HT1080 (cell line): ENCODE results near the gene ENPP7. TPM values are rescaled to one million over a fixed set of nuclear protein-coding genes. Genes with fewer than 3 reads are reported as not detected.

Experiments used
- DNase-seq: peaks from one replicate; pipeline ENCODE4 v3.0.0-alpha.2; 2015; ENCODE audit warnings: low read depth
- polyA plus RNA-seq, 2 experiments: library from polyadenylated mRNA; depleted of rRNA; stranded (reverse); fragments of >200 nt; gene quantifications; 2 replicates each; pipeline ENCODE4 v1.2.3, GENCODE V29; 2015
- total RNA-seq: library from RNA; depleted of rRNA; stranded (reverse); fragments of >200 nt; shearing (Covaris generic); gene quantifications from 2 replicates; pipeline ENCODE4 v1.2.3, GENCODE V29; 2014; rRNA removed

The ENPP7 gene, protein sequence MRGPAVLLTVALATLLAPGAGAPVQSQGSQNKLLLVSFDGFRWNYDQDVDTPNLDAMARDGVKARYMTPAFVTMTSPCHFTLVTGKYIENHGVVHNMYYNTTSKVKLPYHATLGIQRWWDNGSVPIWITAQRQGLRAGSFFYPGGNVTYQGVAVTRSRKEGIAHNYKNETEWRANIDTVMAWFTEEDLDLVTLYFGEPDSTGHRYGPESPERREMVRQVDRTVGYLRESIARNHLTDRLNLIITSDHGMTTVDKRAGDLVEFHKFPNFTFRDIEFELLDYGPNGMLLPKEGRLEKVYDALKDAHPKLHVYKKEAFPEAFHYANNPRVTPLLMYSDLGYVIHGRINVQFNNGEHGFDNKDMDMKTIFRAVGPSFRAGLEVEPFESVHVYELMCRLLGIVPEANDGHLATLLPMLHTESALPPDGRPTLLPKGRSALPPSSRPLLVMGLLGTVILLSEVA
- not detected in 2 replicates for total RNA-seq
- polyA plus RNA-seq (2015; cell fraction: cytosol; rRNA removed) = not detected in 2 replicates
- not detected in 2 replicates for polyA plus RNA-seq (2015; cell fraction: nucleus; rRNA removed)

DNA sequence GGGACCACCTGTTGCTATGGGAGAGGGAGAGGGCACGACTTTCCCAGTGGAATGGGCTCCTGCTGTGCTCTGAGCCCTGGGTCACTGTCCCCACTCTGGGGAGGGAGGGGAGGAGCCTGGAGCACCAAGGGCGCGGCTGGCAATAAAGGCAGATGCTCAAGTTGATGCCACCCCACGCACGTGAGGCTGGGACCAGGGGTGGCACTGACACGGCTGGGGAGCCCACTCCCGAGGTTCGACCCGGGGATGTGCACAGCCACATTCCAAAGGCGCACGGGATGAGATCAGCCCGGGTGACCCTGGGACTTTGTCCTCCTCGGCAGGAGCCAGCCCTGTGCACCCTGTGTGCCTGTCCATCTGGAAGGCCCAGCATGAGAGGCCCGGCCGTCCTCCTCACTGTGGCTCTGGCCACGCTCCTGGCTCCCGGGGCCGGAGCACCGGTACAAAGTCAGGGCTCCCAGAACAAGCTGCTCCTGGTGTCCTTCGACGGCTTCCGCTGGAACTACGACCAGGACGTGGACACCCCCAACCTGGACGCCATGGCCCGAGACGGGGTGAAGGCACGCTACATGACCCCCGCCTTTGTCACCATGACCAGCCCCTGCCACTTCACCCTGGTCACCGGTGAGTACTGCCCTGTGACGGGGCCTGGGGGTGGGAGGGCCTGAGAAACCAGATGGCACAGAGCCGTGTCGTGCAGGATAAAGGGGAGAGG lies at the start of gene ENPP7:
Gene ENPP7, plus strand, starts transcription at position 175 of the 715 bp plus-strand sequence. Its CDS starts 197 bp downstream, at position 372.
- DNase-seq = no peak

DNA sequence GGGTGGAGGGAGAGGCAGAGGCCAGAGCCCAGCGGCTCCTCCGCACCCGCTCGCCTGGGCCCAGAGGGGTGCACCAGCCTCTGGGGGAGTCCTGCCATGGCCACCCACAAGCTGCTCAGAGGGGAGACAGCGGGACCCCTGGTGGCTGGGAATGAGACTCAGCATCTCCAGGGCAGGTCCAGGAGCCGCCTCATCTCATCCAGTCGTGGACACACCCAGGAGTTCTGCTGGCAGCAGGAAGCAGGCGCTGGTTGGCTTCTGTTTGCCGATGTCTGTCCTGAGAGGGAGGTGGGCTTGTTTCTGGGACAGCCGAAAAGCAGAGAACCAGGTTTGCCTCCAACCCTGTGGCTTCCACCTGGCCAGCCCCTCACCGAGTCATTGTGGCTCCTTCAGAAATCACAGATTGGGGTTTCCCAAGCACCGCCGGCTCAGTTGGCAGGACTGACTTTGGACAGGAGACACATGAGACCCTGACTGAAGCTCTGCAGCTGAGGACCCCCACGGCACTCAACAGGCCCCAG lies 49.6 kb upstream of the ENPP7 start:
- DNase-seq = no peak

DNA sequence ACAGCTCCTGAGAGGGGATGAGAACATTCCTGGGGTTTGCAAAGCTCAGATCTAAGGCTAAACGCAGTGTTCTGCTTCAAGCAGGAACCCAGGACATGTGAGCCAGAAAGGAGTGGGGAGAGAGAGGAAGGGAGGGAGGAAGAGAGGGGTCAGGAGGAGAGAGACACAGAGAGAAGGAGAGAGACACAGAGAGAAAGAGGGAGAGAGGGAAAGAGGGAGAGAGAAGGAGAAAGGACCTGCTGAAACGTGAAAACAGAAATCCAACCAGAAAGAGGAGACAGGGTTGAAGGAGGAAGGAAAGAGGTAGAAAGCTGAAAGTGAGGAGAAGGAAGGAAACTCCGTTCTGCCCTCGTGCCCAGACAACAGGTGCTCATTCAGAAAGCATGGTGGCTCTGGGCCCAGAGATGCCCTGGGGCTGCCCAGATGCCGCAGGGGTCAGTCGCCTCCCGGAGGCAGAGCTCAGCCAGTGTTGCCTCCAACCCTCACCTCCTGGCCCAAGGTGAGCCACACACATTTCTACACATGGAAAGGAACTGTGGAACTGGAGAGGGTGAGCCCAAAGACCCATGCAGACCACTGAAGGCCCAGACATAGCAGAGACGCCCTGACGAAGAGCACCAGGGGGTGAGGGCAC lies 49.0 kb upstream of the ENPP7 start:
- DNase-seq = no peak

DNA sequence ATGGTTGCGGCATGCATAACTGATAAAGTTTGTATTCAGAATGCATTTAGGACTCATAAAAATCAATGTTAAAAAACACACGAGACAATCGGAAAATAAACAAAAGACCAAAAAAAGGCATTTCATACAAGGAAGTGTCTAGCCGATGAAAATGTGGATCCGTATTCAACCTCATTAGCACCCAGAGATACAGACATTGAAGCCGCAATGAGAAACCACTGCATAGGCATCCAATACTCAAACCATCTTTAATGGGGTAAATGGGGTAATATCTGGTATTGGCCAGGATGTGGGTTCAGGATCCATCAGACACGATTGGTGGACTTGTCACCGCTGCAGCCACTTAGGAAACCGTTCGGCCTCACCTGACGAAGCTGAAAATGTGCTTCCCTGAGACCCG lies 47.4 kb upstream of the ENPP7 start:
- DNase-seq = no peak

DNA sequence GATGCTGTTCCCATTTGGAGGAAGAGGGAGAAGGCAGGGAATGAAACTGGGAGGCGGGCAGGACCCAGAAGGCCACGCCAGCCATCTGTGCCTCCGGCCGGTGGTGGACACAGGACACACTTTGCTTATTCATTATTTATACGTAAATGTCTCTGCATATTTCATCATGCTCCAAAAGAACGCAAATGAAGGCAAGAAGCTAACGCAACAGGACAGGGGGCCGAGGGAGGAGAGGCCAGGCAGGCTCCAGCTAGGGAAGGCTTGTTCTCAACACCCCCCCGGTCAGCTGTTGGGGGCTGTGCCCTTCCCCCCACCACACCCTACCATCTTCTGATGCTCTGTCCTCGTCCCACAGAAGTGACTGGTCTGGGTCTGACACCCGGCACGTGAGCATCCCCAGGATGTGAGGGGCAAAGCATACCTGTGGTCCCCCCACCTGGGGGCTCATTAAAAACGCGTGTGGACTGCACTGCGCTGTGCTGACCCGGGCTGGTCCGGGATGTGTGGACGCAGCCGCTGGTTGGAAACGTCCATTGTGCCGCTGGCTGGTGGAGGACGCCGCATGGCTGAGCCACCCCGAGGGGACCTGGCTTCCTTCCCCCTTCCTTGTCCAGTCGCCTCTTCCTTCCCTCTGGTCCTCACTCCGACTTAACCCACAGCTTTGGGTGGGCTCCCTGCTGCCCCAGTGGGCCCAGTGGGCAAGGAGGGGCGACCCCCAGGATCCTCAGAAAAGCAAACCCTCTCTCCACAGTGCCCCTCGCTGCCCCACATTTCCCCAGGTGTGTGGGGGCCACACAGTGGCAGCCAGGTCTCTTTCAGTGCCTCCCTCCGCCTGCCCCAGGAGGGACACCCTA lies 46.4 kb upstream of the ENPP7 start:
- DNase-seq = no peak

DNA sequence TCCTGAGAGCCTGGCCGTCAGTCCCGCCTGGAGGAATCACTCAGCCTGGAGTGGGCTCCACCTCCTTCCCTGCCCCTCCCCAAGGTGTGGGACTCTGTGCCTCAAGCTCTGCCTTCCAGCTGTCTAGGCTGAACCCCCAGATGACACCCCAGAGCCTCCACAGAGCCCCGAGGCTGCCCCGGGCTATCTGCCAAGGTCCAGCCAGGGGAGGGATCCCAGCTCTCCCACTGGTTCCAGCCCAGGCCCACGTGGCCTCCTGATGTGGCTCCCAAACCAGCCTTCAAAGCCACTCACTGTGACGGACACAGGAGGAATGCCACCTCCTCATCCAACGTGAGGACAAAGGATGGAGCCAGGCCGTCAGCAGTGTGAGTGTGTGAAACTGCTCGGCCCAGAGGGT lies 45.6 kb upstream of the ENPP7 start:
- DNase-seq = no peak

DNA sequence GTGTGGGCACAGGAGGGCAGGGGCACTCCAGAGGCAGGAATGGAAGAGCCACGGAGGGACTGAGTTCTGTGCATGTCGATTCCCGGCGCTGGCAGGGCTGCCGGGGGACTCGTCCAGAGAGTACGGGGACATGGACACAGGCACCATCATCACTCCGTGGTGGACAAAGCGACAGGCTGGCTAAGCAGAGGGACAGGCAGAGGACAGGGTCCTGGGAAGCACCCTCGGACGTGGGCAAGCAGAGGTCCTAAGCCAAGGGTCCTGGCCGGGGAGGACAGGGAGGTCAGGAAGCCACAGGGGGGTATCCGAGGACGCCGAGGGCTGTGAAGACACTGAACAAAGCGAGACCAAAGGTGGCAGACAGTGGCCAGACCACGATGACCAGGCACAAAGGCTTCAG lies 44.3 kb upstream of the ENPP7 start:
- DNase-seq = no peak

DNA sequence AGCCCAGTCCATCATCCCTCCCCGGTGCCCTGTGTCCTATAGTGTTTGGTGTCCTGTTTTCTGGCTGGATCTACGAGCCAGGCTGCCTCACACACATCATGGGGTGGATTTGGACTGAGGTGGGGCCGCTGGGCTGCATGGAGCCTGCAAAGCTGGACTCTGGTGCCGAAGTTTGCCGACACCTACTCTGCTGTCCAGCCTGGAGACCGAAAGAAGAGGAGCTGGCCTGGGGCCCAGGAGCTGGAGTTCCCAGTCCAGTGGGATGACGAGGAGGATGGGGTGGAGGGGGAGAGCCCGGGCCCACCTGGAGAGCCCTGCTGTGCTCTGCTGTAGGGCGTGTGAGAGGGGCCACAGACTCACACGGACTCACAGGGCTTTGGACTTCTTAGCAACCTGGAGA lies 40.3 kb upstream of the ENPP7 start:
- no peak for DNase-seq

DNA sequence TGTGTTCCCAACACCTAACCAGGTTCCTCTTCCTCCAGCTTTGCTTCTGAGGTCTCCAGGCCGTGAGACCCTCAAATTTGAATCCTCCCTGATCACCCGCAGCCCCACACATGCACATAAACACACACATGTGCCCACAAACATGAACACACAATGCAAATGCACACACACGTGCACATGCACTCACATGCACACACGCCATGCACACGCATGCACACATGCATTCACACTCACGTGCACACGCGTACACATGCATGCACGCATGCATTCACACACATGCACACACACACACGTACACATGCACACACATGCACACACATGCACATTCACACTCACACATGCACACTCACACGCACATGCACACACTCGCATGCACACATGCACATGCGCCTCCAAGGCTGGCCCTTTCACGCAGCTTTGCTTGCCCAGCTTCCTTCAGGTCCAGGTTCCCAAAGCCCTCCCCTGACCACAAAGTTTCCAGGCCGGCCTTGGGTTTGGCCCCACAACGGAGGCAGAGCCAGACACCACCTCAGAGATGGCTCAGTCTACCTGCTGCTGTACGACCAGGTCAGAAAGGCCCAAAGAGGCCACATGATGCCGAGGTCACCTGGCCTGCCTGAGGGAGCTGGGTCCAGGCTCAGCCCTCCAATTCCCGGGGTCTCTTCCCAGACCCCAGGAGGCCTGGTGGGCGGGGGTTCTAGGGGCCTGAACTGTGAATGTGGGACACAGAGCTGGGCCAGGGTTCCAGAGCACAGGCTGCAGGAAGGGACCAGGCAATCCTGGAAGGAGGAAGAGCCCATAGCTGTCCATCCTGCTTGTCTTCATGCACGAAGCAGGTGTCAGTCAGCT lies 39.5 kb upstream of the ENPP7 start:
- no peak for DNase-seq

DNA sequence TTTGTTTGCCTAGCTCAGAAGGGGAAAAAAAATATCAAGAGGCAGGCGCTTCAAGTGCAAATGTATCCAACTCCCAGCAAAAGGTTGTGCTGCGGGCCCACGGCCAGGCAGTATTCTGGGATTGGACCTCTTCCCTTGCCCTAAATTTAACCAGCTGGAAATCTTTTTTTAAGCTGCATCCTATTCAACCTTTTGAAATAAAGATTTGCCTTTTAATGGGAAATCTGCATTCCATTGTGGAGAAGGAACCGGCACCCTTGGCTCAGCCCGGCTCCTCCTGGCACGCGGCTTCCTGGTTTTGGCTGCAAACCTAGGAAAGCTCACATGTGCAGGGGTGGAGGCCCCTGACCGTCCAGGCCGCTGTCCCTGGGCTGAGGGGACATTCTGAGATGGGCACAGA lies 38.8 kb upstream of the ENPP7 start:
- no peak for DNase-seq

DNA sequence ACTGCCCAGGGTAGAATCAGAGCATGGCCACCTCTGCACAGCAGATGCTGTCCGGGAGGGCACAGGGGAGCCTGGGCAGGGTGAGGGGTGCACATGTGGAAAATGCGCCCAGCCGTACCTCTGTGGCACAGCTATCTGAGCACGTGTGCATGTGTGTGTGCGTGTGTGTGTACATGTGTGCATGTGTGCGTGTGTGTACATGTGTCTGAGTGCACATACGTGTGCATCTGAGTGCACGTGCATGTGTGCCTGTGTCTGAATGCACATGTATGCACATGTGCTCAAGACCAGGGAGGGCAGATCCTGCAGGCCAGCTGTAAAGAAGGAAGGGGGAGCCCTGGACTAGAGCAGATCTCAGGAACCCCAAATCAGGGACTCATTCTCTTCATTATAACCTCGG lies 37.3 kb upstream of the ENPP7 start:
- DNase-seq = no peak

DNA sequence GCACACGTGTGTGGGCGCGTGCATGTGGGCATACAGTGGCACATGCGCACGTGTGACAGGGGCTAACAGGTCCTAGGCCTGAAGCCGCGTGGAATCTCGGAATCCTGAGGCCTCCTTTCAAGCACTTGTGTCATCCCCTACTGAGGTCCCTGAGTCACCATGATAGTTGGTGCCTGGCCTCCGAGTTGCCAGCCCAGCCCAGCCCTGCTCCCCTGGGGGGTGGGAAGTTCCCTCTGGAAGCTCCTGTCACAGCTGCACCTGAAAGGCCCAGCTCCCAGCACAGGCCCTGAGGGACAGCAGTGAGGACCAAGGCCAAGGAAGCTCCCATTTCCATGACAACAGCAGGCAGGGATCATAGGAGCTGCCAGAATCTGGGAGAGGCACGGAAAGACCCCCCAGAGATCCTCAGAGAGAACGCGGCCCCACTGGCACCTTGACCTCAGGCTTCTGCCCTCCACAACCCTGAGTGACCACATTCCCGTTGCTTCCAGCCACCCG lies 35.4 kb upstream of the ENPP7 start:
- DNase-seq = no peak

DNA sequence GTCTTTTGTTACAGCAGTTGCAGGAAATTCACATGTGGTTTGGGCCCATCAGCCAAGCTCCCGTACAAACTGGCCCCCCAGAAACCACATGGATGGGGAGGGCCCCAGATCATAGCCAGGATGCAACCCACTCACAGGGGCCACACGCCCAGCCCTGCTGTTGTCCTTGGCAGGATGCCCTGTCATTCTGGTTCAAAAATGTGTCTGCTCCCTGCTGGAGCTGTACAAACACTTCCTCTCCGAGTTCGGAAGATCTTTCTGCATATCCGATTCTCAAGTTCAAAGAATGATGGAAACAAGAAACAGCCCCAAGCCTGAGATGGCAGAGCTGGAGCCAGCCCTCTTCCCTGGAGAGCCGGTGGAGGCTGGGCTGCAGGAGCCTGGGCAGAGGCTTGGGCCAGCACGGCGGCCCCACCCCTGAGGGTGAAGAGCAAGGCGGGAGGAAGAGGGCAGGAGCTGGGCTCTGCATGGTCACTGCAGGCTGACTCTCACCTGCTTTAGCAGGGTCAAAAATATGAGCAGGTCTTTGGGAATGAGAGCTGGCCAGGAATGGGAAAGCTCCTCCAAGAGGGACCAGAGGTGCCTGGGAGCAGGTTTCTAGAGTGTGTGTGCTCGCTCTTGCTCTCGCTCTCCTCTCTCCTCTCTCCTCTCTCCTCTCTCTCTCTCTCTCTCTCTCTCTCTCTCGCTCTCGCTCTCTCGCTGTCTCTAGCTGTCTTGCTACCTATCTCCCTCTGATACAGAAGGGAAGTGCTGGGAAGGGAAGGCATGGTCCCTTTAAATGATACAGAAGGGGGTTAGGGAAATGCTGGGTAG lies 34.7 kb upstream of the ENPP7 start:
- no peak for DNase-seq

DNA sequence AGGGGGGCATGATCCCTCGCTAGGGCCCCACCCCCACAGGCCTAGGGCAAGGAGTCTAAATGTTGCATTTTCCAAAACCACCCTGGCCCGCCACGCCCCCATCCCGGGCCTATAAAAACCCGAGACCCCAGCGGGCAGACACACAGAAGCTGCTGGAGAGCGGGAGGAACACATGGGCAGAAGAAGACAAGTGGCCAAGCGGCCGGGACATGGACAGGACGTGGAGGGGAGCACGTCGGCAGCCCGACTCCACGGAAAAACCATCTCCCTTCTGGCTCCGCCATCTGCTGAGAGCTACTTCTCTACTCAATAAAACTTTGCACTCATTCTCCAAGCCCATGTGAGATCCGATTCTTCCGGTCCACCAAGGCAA lies 34.1 kb upstream of the ENPP7 start:
- DNase-seq = no peak

DNA sequence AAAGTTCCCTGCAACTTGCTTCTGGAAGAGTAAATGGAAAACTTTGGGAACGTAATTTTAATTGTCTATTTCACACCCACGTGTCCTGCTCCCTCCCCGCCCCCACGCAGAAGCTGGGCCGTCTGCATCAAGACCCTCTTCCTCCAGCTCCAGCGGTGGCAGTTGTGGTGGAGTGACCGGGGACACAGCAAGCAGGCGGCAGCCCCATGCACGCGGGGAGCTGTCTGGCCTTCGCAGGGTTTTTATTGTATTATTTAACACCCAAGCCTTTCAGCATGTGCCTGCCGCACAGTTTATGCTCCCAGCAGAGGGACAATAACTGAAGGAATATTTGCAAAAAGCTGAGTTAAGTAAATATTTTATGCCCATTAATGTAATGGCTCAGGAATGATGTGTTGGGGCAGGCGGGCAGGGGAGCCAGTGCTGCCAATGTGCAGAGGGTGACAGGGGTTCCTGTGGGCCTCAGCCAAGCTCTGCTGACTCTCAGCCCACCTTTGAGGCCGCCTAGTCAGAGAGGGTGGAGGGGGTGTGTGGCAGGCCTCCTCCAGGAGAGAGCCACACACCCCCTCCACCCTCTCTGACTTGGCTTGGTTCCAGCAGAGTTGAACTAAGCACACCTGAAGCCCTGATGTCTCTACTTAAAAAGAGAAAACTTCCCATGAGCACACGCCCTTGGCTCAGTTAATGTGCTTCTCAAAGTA lies 32.4 kb upstream of the ENPP7 start:
- no peak for DNase-seq

DNA sequence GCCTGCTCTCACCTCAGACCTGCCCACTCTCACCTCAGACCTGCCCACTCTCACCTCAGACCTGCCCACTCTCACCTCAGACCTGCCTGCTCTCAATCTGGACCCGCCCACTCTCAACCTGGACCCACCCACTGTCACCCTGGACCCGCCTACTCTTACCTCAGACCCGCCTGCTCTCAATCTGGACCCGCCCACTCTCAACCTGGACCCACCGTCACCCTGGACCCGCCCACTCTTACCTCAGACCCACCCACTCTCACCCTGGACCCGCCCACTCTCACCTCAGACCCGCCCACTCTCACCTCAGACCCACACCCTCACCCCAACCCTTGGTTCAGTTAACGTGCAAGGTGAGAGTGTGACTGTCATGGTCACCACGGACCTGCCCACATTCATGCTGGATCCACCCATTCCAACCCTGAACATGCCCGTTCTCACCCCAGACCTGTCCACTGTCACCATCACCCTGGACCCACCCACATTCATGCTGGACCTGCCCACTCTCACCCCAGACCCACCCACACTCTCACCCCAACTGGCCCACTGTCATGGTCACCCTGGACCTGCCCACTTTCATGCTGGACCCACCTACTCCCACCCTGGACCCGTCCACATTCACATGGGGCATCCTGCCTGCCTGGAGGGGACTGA lies 31.2 kb upstream of the ENPP7 start:
- no peak for DNase-seq

DNA sequence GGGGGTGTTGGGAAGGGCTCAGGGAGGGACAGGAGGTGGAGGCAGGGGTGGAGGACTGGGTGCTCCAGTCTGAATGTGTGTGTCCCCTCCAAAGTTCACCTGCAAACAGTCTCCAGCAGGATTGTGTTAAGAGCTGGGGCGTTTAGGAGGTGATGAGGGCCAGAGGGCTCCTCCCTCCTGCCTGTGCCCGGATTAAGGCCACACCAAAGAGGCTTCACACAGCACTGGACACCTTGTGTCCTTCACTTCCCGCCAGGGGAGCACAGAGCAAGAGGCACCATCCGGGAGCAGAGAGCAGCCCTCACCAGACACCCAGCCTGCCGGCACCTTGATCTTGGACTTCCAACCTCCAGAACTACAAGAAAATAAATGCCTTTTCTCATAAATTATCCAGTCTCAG lies 30.2 kb upstream of the ENPP7 start:
- DNase-seq = no peak

DNA sequence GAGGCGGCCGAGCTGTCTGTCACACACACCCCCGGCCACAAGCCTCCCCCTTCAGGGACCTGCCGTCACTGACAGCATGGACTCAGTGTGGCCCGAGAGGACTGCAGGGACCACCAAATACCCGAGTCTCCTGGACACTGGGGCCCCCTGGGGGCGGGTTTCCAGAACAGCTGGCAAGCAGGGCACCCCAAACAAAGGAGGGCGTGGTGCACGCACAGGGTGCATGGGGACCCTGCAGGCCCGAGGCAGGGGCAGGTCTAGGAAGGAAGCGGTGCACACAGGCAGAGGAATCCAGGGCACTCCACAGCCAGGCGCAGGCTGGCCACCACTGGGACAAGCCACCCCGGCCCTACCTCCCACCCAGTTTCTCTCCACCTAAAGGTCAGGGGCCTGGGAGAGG lies 28.7 kb upstream of the ENPP7 start:
- DNase-seq = no peak
